Head of caudate nucleus (tissue), 42 donors: ENCODE measurements around the gene FAM120AOS.
A peak's percentile ranks its signal among the peaks of the same experiment; 100 is the strongest.

Experiments
- DNase-seq, 42 donors: peaks; one replicate each; pipeline versions ENCODE4 v3.0.0 to v3.0.0-alpha.2; 2020 to 2021; ENCODE audit warnings: mixed read lengths in 7 of 42
- intact Hi-C: fragments of 100-400 bp; cut with DNase I; formaldehyde crosslinking; loops from one replicate; pipeline ENCODE4 v1.15.0; 2022

FAM120AOS gene

DNA sequence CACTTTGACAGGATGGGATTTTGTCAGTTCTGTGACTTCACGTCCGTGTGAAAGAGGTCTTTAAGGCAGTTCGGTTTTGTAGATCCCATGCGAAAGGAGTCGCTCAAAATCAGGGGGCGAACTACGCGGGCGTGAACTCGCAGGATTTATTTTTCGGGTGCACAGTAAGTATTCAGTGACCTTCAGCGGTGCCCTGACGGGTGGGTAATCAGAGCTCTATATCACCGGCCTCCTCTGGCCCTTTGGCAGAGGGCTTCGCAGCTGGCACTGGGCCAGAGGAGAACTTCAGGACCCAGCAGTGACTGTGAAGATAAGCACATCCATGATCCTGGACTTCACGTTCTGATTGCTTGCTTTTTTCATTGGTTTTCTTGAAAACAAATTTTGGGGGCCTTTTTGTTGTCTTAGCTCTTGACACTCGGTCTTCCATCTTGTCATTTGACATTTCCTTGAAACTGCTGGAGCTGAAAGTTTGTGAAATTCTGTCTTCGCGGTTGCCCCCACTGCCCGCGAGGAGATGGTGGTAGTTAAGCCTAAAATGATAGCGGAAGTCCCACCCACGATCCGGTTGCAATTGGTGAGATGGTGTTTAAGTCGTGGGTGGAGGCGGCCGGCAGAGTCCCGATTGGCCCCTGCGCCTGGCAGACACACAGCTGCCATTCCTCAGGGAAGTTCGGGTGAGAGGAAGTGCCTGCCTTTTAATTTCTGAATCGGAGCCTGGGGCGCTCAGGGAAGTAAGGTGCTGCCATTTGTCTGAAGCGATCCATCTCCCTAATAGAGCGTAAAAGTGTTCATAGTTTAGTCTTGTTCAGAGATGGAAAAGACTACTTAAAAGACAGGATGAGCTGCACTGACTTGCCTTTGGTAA, at the start of gene FAM120AOS:
Gene FAM120AOS, minus strand, starts transcription at position 535 of the 868 bp plus-strand sequence. CDS start 872 bp downstream, outside the sequence.
- intact Hi-C loops: loop anchor here (2.0 to 5.0 kb wide), 2 partner anchors 114 to 356 kb away; partner anchors contain the start of gene CARD19
- DNase-seq: peak; percentile 91 to 98 (median 96)

DNA sequence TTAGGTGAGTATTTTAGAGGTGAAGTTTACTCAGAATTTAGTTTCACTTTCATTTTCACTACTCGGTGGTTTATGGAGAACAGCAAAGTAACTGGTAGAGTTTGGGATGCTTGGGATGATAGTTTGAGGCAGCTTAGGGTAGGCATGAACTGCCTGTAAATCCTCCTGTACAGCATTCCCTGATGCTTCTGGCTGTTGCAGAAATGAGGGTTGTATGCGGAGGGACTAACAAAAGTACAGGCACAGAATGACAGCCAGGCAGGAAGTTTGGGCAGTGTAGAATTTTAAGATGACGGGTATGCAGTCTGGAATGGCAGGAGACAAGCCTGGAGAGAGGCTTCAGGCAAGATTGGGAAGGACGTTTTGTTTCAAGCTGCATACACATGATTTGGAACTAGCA, 48.0 kb upstream of the FAM120AOS start:
- DNase-seq: no peak
- intact Hi-C loops: no loop called here

DNA sequence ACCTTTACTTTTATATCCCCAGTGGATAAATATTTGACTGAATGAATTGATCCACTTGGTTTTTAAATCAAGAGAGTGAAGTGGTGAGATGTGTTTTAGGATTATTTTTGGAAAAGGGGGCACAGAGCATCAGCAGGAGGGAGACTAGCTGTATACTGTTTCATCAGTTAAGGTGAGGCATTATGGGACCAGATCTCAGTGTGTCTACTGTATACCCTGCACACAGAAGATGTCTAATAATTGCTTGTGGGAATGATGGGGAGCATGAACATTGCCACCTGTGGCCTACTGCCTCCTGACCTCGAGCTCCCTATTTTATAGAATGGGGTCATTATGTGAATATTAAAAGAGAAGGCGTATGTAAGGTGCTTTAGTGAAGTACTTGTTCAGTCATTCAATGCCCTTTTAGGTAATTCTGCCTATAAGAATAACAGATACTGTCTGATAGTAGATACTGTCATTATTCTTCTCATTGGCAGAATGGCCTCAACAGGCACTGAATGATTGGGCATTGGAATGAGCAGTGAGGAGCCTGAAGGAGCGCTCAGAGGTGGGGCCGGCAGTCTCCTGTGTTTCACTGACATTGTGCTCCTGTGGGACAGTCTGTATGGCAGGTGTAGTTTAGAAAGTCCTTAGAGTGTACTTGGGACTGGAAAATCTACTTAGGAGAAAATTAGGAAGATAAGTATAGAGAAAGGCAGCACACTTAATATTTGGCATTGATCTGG, 47.4 kb upstream of the FAM120AOS start:
- intact Hi-C loops: no loop called here
- DNase-seq: no peak

DNA sequence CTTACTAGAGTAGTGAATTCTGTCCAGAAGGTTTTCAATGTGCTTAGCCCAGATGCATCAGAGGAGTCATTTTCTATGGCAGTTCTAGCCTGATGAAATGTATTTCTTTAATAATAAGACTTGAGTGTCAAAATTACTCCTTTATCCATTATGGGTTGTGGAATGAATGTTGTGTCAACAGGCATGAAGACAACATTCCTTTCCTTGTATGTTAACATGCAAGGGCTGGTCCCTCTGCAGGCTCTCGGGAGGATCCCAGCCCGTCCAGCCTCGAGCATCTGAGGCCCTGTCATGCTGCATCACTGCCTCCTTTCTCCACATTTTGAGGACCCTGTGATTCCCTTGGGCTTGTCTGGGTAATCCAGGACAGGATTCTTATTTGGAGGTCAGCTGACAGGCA, 42.9 kb upstream of the FAM120AOS start:
- no peak for DNase-seq
- intact Hi-C loops: no loop called here

DNA sequence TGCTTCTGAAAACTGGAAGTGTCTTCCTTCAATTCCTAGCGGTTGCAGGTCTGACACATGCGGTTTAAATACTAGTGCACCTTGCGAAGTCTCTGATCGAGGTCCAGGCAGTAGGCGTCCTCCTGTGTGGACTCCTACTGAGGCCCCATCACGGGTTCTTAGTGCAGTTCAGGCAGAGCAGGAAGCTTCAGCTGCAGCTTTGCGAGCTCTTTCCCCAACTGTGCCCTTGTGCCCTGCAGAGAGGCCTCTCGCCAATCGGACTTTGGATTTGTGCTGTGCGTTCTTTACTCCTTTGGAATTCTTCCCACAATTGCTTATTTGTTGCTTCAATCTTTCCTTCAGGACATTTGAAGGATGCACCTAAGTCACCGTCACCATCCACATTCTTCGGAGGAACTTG, 40.6 kb upstream of the FAM120AOS start:
- intact Hi-C loops: no loop called here
- DNase-seq: no peak

DNA sequence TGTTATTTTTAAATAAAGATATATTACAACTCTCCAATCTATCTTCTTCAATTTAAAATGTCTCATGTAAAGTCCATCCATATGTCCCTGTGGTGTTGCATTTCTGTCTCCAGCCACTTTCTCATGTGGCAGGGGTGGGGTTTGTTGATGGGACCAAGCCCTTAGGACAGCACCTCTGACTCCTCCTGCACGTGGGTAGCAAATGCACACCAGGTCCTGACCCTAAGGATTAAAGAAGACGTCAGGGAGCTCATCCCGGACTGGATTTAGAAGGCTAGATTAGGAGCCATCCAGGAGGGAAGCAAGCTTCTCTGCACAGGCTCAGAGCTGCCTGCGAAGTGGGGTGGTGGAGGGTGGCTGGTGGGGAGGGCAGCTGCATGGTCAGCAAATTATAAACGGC, 38.9 kb upstream of the FAM120AOS start:
- no peak for DNase-seq
- intact Hi-C loops: no loop called here

DNA sequence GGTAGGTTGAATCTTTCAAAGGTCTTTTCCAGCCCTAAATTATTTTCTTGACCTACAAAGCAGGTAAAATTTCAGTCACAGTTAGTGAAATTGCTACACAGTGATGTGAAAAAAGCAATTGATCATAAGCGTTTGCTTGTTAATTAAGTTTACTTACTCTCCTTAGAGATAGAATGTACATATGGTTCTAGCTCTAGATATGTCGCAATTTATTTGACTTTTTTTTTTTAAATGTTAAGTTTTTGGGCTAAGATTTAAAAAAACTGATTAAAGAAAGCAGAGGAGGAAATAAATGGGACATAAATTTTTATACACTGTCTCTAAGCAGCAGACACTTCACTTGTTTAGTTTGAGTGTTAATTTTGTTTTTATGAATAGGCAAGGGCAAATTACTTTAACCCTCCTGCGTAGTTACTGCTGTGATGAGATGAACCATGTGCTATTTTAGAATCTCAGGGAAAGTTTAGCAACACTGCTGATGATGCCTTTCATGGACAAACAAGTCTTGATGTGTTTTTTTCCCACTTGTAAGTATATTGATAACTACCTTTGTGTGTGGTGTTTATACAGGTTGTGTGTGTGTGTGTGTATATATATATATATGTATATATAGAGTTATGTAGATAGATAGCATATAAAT, 38.3 kb upstream of the FAM120AOS start:
- DNase-seq: no peak
- intact Hi-C loops: no loop called here

DNA sequence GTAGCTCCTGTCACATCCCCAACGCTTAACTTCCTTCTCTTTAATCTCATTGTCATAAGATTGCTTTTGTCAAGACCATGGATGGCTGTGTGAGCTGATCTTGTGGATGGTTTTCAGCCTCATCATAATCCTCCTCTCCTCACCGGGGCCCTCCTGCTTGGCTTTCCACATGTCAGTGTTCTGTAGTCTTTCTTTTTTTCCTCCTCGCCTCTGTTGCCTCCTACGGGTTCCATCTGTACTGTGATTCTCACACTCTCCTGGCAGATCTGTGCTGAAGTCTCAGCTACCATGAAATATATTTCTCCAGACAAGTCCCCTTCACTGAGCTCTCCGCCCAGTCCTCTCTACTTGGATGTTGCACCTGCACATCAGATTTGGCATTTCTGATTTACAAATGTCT, 34.9 kb upstream of the FAM120AOS start:
- intact Hi-C loops: no loop called here
- DNase-seq: peak in 11 of 42 donors; percentile 9 to 51 (median 37)

DNA sequence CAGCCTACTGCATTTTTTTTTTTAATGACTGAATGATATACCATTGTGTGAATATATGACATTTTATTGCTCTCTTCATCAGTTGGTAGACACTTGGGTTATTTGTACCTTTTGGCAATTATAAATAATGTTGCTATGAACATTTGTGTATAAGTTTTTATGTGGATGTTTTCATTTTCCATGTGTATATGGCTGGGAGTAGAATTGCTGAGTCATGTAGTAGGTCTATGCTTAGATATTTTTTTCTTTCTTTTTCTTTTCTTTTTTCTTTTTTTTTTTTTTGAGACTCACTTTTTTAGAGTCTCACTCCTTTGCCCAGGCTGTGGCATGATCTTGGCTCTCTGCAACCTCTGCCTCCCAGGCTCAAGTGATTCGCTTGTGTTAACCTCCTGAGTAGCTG, 32.9 kb upstream of the FAM120AOS start:
- no peak for DNase-seq
- intact Hi-C loops: no loop called here

DNA sequence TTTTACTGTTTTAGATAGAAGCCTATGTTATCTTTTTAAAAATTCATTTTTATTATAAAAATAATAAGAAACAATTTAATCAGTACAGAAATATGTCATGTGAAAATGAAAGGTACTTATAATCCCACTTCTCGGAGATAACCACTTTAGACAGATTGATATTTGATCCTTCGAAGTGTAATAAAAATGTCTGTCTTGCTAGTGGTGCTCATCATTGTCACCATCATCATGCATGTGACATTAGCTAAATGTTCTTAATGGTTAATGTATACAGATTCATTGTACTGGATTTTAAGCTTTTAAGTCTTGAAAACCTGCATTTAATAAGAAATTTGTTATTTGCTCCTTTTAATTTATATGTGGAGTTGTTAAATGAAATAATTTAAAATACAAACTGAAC, 30.1 kb upstream of the FAM120AOS start:
- intact Hi-C loops: no loop called here
- DNase-seq: no peak

DNA sequence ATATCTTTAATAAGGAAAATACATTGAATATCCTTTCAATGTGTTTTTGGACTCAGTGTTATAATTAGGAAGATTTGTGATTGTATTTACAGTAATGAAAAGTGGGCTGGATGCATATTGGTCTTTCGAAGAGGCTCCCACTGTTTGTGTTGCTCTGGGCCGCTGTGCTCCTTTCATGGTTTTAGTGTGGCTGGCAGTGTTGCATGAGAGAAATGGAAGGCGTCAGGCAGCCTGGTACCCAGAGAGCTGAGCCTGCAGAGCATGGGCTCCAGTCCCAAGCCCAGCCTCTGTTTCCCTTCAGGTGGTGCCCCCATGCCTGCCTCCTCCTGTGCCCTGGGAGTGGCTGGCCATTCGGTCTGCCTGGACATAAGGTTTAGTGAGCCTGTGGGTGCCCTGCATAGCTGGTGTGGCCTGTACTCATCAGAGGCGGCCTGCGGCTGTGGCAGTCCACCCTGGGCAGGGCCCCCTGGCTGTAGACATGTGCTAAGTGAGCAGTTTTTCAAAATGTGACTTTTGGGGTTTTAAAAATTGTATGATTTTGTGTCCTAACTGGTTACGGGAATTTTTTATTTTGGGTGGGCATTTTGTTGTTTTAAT, 27.4 kb upstream of the FAM120AOS start:
- peak in 1 of 42 donors; percentile 21 for DNase-seq
- intact Hi-C loops: no loop called here

DNA sequence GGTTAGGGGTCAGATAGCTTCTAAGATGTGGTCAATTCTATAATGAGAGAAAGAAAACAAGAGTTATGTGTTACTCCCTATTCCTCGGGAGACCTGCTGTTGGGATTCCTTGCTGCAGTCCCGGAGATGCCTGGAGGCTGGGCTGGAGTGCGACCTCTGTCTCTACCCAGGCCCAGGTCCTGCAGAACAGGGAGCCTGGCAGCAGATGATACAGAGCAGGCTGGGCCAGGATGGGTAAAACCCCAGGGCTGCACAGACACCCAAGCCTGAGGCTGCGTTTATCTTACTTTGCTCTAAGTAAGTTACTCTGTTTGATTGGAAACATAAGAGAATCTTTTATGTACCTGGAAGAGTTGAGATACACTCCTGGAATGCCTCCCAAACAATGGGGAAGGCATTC, 26.9 kb upstream of the FAM120AOS start:
- intact Hi-C loops: no loop called here

DNA sequence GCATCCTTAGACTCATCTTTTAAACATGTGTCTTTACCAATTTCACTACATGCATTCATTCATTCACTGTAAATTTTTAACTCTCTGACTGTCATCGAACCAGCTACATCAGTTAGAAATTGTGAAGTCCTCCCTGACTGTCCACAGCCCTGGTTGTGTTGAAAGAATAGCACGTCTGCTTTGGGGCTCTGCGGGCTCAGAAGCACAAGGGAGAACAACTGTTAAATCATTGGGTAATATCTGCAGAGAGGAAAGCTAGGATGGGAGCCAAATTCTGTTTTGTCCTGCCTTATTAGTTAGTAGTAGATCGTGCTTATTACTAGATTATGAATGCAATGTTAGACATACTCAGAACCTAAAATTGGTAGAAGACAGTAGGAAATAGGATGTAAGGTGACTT, 26.3 kb upstream of the FAM120AOS start:
- intact Hi-C loops: no loop called here
- DNase-seq: no peak

More for the DNA sequence above, 26.9 kb upstream of the FAM120AOS start:
- no peak for DNase-seq

DNA sequence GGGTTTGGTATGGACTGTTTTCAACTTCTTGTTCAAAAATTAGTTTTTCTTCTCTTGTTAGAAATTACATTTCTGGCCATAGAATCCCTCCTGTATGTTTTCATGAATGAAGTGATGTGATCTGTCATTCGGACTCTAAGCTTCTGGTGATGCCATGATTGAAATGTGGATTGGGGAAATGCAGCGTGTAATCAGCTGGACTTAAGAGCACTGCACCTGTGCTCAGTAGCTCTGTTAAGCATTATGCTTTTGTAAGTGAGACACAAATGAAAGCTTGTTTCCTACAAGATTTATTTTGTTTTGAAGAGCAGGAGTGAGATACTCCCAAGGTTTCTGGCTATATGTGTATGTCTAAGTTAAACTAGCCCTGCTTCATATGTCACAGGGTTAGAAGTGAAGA, 24.0 kb upstream of the FAM120AOS start:
- intact Hi-C loops: no loop called here

DNA sequence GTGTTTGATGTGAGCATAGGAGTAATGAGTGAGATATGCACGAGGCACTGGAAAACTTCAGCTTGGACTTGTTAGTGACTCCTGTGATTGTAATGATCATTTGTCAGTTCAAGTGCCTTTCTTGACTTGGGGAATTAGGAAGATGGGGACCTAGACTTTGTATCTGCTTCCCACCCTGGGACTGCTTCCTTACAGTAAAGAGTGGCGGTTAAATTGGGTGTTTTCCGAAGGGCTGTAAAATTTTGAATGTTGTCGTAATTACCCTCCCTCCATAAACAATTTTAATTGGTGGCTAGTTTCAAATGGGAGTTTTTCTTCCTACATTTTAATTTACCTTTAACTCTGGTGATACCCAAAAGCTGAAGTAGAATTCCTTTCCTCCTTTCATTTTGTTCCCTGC, 23.5 kb upstream of the FAM120AOS start:
- DNase-seq: no peak
- intact Hi-C loops: no loop called here

More for the DNA sequence above, 24.0 kb upstream of the FAM120AOS start:
- no peak for DNase-seq

DNA sequence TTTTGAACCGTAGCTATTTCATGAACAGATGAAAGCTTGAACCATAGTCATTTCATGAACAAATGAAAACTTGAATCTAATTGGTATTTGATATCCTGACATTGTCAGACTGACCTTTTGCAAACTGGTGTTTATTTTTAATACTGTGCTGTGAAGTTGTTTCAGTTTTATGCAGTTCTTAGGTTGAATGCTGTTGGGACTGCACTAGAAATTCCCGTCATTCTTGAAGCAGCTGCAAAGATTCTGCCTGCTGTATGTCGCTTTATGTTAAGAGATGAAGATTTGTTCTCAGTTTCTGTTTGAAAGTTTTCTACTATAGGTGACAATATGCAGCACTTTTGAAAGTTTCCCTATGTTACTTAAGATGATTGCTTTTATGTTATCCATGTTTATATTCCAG, 22.5 kb upstream of the FAM120AOS start:
- DNase-seq: no peak
- intact Hi-C loops: no loop called here

DNA sequence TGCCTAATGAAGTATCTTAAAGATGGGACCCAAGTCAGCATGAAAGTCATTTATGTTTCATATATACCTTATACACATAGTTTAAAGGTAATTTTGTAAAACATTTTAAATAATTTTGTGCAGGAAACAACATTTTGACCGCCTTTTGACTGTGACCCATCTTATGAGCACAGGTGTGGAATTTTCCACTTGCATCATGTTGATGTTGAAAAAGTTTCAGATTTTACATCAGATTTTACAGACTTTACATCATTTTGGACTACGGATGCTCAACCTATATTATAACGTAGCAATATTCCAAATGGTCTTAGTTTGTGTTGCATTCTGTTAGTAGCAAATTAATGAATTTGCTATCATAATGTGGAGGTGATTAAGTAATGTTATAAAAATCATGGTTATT, 21.7 kb upstream of the FAM120AOS start:
- intact Hi-C loops: no loop called here
- no peak for DNase-seq

DNA sequence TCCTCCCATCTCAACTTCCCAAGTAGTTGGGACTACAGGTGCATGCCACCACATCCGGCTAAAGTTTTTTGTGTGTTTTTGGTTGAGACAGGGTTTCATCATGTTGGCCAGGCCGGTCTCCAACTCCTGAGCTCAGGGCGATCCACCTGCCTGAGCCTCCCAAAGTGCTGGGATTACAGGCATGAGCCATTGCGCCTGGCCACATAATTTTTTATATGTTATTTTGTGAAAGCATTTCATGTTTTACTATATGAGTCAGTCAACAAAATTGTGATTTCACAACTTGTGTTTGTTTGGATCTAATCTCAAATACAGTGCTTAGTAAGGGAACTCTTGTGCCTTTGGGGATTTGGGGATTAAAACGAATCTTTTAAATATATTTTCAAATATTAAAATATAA, 20.0 kb upstream of the FAM120AOS start:
- intact Hi-C loops: no loop called here
- no peak for DNase-seq

DNA sequence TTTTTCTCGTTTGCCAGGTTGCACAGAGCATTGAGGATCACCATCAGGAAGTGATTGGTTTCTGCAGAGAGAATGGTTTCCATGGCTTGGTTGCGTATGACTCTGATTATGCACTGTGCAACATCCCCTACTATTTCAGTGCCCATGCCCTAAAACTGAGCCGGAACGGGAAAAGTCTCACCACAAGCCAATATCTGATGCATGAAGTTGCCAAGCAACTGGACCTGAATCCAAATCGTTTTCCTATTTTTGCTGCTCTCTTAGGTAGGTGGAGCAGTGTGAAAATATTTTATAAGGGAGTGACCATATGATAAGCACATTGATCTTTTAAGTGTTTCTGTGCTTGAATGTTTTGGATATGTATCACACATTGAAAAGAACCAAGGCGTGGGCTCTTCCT, 17.7 kb upstream of the FAM120AOS start:
- intact Hi-C loops: no loop called here
- no peak for DNase-seq

DNA sequence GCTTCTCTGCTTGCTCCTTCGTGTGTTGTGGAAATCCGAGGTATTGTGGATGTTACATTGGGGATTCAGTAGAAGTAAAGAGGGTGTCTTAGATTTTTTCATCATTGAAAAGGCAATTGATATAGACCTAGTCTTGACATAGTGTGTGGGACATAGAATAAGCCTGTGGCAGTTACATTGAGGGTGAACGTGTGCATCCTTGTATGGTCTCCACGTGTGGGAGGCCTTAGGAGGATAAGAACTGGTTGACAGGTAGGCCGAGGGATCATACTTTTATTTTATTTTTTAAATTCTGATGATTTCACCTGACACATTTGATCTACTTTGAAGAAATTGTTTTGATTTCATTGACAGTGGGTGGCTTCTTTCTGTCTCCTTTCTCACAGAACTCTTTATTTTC, 17.0 kb upstream of the FAM120AOS start:
- peak in 5 of 42 donors; percentile 24 to 62 (median 47) for DNase-seq
- intact Hi-C loops: no loop called here
